WTC11 (cell line): Measurements from ENCODE around the gene ARMC9. TPM values are rescaled to one million over a fixed set of nuclear protein-coding genes. Genes with fewer than 3 reads are reported as not detected.
"Not testable (repeated sequence)": the region's sequence is repeated elsewhere in the genome, so short reads cannot be mapped to it uniquely, and the experiment has no call there.

Experiments used
- ATAC-seq: fragments of 200-7000 bp; cut with Tn5 transposase; 2 replicates; pipeline ENCODE4 v1.10.0; 2021; ENCODE audit warnings: mild to moderate bottlenecking, moderate library complexity
- CTCF ChIA-PET: fragments of 300-600 bp; sonication (Branson Sonifier 250); formaldehyde crosslinking; loops from one replicate; lab custom pipeline; 2021; ENCODE audit warnings: antibody characterized with exemption; lab: Charles Lee
- POLR2A ChIA-PET: fragments of 350-600 bp; sonication (Branson Sonifier 250); formaldehyde crosslinking; loops from one replicate; lab custom pipeline; 2021; ENCODE audit warnings: antibody characterized with exemption; lab: Charles Lee
- DNase-seq: peaks from one replicate; pipeline ENCODE4 v3.0.0; 2021; ENCODE audit warnings: low spot score
- H3K27ac Mint-ChIP-seq: 2 replicates; pipeline ENCODE4 v1.8.0; 2021; ENCODE audit warnings: mixed read lengths
- H3K27me3 Mint-ChIP-seq: 2 replicates; pipeline ENCODE4 v1.8.0; 2021; ENCODE audit warnings: low read depth, mild to moderate bottlenecking, moderate library complexity, mixed read lengths
- H3K36me3 Mint-ChIP-seq: 2 replicates; pipeline ENCODE4 v1.8.0; 2021; ENCODE audit warnings: mixed read lengths
- H3K4me1 Mint-ChIP-seq: 2 replicates; pipeline ENCODE4 v1.8.0; 2022; ENCODE audit warnings: mixed read lengths
- H3K4me3 Mint-ChIP-seq: 2 replicates; pipeline ENCODE4 v1.8.0; 2021; ENCODE audit warnings: mild to moderate bottlenecking, moderate library complexity, mixed read lengths
- H3K9me3 Mint-ChIP-seq: 2 replicates; pipeline ENCODE4 v1.8.0; 2021; ENCODE audit warnings: mixed read lengths
- ATF1 ChIP-seq: sonication (generic); formaldehyde crosslinking; IDR thresholded peaks from 2 replicates; pipeline ENCODE4 v1.8.1; 2023; ENCODE audit warnings: mild to moderate bottlenecking, moderate library complexity, missing genetic modification reagents
- MXD4 ChIP-seq: fragments of 250-450 bp; sonication (Bioruptor Pico); IDR thresholded peaks from 2 replicates; pipeline ENCODE4 v1.8.0; 2021; ENCODE audit warnings: mild to moderate bottlenecking, moderate library complexity, borderline replicate concordance
- RELA ChIP-seq: sonication (generic); formaldehyde crosslinking; IDR thresholded peaks from 2 replicates; pipeline ENCODE4 v1.8.1; 2022; ENCODE audit warnings: missing genetic modification reagents, mild to moderate bottlenecking, borderline replicate concordance
- RORB ChIP-seq: fragments of 250-450 bp; sonication (Bioruptor Pico); IDR thresholded peaks from 2 replicates; pipeline ENCODE4 v1.9.0; 2021; ENCODE audit warnings: mild to moderate bottlenecking
- ZNF219 ChIP-seq: sonication (generic); formaldehyde crosslinking; IDR thresholded peaks from 2 replicates; pipeline ENCODE4 v1.8.0; 2023; ENCODE audit warnings: missing genetic modification reagents, mild to moderate bottlenecking, borderline replicate concordance
- ZNF317 ChIP-seq: sonication (generic); formaldehyde crosslinking; IDR thresholded peaks from 2 replicates; pipeline ENCODE4 v1.8.1; 2023; ENCODE audit warnings: low read depth, mild to moderate bottlenecking, moderate library complexity, missing genetic modification reagents, borderline replicate concordance
- total RNA-seq: library from RNA; stranded (reverse); gene quantifications from 3 replicates; pipeline ENCODE4 v1.2.3, GENCODE V29; 2021
- TF ChIP-seq, protein P1 (sequence below): sonication (generic); formaldehyde crosslinking; IDR thresholded peaks from 2 replicates; pipeline ENCODE4 v1.8.1; 2023; ENCODE audit warnings: mild to moderate bottlenecking, missing genetic modification reagents
- TF ChIP-seq, protein P2 (sequence below): sonication (generic); formaldehyde crosslinking; IDR thresholded peaks from 2 replicates; pipeline ENCODE4 v1.8.1; 2023; ENCODE audit warnings: mild to moderate bottlenecking, missing genetic modification reagents, moderate library complexity
- TF ChIP-seq, protein P3 (sequence below): sonication (generic); formaldehyde crosslinking; IDR thresholded peaks from 2 replicates; pipeline ENCODE4 v1.8.1; 2022; ENCODE audit warnings: missing genetic modification reagents, borderline replicate concordance
- TF ChIP-seq, protein P4 (sequence below): sonication (generic); formaldehyde crosslinking; IDR thresholded peaks from 2 replicates; pipeline ENCODE4 v1.8.1; 2022; ENCODE audit warnings: low read depth, missing genetic modification reagents, borderline replicate concordance
- TF ChIP-seq, protein P5 (sequence below): sonication (generic); formaldehyde crosslinking; IDR thresholded peaks from 2 replicates; pipeline ENCODE4 v1.8.0; 2022; ENCODE audit warnings: mild to moderate bottlenecking, missing genetic modification reagents
- TF ChIP-seq, protein P6 (sequence below): sonication (generic); formaldehyde crosslinking; IDR thresholded peaks from 2 replicates; pipeline ENCODE4 v1.8.1; 2023; ENCODE audit warnings: mild to moderate bottlenecking, missing genetic modification reagents, borderline replicate concordance

Gene ARMC9
- total RNA-seq, 1 experiment from 2014 or later: 34.9 TPM

DNA sequence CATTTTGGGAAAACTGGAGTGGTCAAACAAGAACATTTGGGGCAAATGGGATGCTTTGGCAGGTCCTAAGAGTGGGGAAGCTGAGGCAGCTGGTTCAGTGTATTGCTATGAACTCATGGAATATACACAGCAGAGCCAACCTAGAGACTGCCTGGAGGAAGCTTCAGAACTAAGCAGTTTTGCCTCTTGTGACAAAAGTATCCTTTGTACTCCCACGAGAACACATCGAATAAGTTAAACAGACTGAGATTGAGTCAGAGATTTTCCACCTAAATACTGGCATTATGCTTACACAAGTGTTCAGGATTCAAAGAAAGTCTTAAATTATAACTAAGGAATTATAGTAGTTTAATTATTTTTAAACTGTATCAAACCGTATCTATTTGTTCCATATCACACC is 5.2 kb upstream of the ARMC9 start:
- ATAC-seq: no peak
- no peak for TF ChIP-seq RORB (CRISPR knock-in tag)
- TF ChIP-seq ATF1: no peak
- no peak for TF ChIP-seq ZNF317
- TF ChIP-seq ZNF219 (CRISPR knock-in tag): no peak
- TF ChIP-seq, protein P1, sequence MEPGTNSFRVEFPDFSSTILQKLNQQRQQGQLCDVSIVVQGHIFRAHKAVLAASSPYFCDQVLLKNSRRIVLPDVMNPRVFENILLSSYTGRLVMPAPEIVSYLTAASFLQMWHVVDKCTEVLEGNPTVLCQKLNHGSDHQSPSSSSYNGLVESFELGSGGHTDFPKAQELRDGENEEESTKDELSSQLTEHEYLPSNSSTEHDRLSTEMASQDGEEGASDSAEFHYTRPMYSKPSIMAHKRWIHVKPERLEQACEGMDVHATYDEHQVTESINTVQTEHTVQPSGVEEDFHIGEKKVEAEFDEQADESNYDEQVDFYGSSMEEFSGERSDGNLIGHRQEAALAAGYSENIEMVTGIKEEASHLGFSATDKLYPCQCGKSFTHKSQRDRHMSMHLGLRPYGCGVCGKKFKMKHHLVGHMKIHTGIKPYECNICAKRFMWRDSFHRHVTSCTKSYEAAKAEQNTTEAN (CRISPR knock-in tag): no peak
- H3K36me3 Mint-ChIP-seq: peaks cover 3% of the 10 kb centered on the region
- H3K27ac Mint-ChIP-seq: no peak overlapping the region
- peaks cover 8% of the 10 kb centered on the region for H3K9me3 Mint-ChIP-seq
- CTCF ChIA-PET: interaction anchor here (0.7 to 2.0 kb wide), 5 partner anchors 13 to 315 kb away, joined by 3 to 22 read pairs (median 5); no protein-coding TSS in a partner anchor
- POLR2A ChIA-PET: no interaction called here
- H3K4me1 Mint-ChIP-seq: peaks cover 35% of the 10 kb centered on the region
- DNase-seq: no peak
- no peak overlapping the region for H3K4me3 Mint-ChIP-seq
- no peaks in the 10 kb centered on the region; the same call in 1 of the 2 replicates for H3K27me3 Mint-ChIP-seq

DNA sequence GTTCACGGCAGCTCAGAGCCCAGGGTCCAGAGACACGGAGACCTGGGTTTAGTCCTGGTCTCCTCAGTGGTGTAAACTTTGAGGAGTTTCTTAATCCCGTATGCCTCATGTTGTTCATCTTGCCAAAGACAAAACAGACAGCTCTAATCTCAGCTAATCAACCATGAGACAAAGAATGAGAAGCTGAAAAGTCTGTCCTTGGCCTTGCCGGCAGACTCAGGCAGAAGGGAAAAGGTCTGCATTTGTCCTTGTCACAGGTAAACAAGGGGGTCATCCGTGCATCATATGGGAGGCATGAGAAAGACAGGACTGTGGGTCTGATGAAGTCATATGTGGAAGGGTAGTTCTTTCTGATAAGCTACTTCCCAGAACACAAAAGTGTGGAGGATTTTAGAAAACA is 1.8 kb upstream of the ARMC9 start:
- H3K9me3 Mint-ChIP-seq: peaks cover 10% of the 10 kb centered on the region
- ATAC-seq: no peak
- TF ChIP-seq, protein P2, sequence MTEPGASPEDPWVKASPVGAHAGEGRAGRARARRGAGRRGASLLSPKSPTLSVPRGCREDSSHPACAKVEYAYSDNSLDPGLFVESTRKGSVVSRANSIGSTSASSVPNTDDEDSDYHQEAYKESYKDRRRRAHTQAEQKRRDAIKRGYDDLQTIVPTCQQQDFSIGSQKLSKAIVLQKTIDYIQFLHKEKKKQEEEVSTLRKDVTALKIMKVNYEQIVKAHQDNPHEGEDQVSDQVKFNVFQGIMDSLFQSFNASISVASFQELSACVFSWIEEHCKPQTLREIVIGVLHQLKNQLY (CRISPR knock-in tag): no peak
- TF ChIP-seq, protein P3, sequence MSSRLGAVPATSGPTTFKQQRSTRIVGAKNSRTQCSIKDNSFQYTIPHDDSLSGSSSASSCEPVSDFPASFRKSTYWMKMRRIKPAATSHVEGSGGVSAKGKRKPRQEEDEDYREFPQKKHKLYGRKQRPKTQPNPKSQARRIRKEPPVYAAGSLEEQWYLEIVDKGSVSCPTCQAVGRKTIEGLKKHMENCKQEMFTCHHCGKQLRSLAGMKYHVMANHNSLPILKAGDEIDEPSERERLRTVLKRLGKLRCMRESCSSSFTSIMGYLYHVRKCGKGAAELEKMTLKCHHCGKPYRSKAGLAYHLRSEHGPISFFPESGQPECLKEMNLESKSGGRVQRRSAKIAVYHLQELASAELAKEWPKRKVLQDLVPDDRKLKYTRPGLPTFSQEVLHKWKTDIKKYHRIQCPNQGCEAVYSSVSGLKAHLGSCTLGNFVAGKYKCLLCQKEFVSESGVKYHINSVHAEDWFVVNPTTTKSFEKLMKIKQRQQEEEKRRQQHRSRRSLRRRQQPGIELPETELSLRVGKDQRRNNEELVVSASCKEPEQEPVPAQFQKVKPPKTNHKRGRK (CRISPR knock-in tag): no peak
- TF ChIP-seq, protein P4, sequence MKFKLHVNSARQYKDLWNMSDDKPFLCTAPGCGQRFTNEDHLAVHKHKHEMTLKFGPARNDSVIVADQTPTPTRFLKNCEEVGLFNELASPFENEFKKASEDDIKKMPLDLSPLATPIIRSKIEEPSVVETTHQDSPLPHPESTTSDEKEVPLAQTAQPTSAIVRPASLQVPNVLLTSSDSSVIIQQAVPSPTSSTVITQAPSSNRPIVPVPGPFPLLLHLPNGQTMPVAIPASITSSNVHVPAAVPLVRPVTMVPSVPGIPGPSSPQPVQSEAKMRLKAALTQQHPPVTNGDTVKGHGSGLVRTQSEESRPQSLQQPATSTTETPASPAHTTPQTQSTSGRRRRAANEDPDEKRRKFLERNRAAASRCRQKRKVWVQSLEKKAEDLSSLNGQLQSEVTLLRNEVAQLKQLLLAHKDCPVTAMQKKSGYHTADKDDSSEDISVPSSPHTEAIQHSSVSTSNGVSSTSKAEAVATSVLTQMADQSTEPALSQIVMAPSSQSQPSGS (CRISPR knock-in tag): no peak
- TF ChIP-seq RELA (no peak), MXD4 (CRISPR knock-in tag) (no peak)
- TF ChIP-seq, protein P5, sequence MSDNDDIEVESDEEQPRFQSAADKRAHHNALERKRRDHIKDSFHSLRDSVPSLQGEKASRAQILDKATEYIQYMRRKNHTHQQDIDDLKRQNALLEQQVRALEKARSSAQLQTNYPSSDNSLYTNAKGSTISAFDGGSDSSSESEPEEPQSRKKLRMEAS (CRISPR knock-in tag): no peak
- TF ChIP-seq, protein P6, sequence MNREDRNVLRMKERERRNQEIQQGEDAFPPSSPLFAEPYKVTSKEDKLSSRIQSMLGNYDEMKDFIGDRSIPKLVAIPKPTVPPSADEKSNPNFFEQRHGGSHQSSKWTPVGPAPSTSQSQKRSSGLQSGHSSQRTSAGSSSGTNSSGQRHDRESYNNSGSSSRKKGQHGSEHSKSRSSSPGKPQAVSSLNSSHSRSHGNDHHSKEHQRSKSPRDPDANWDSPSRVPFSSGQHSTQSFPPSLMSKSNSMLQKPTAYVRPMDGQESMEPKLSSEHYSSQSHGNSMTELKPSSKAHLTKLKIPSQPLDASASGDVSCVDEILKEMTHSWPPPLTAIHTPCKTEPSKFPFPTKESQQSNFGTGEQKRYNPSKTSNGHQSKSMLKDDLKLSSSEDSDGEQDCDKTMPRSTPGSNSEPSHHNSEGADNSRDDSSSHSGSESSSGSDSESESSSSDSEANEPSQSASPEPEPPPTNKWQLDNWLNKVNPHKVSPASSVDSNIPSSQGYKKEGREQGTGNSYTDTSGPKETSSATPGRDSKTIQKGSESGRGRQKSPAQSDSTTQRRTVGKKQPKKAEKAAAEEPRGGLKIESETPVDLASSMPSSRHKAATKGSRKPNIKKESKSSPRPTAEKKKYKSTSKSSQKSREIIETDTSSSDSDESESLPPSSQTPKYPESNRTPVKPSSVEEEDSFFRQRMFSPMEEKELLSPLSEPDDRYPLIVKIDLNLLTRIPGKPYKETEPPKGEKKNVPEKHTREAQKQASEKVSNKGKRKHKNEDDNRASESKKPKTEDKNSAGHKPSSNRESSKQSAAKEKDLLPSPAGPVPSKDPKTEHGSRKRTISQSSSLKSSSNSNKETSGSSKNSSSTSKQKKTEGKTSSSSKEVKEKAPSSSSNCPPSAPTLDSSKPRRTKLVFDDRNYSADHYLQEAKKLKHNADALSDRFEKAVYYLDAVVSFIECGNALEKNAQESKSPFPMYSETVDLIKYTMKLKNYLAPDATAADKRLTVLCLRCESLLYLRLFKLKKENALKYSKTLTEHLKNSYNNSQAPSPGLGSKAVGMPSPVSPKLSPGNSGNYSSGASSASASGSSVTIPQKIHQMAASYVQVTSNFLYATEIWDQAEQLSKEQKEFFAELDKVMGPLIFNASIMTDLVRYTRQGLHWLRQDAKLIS (CRISPR knock-in tag): no peak
- TF ChIP-seq, all 79 proteins: peak for 0
- no peaks in the 10 kb centered on the region; the same call in 1 of the 2 replicates for H3K27me3 Mint-ChIP-seq
- DNase-seq: no peak
- CTCF ChIA-PET: no interaction called here
- peaks cover 6% of the 10 kb centered on the region for H3K36me3 Mint-ChIP-seq
- H3K4me3 Mint-ChIP-seq: peak overlapping the region; percentile 28; the same call in 1 of the 2 replicates
- no peak overlapping the region for H3K27ac Mint-ChIP-seq
- H3K4me1 Mint-ChIP-seq: peaks cover 28% of the 10 kb centered on the region
- POLR2A ChIA-PET: no interaction called here

DNA sequence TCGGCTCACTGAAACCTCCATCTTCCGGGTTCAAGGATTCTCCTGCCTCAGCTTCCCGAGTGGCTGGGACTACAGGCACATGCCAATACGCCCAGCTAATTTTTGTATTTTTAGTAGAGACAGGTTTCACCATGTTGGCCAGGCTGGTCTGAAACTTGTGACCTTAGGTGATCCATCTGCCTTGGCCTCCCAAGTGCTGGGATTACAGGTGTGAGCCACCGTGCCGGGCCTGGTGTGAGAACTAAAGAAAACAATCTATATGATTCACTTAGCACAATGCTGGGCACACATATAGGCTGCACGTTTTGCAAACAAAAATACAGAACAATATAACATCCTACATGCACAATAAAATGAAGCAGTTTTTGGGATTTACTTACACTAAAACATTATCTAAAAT is 1.2 kb upstream of the ARMC9 start:
- H3K36me3 Mint-ChIP-seq, DNase-seq, H3K27me3 Mint-ChIP-seq, POLR2A ChIA-PET, ATAC-seq, H3K27ac Mint-ChIP-seq, CTCF ChIA-PET: not testable (repeated sequence)
- H3K4me1 Mint-ChIP-seq: peaks cover 23% of the 10 kb centered on the region
- H3K9me3 Mint-ChIP-seq: peaks cover 11% of the 10 kb centered on the region
- peak overlapping the region; percentile 97 for H3K4me3 Mint-ChIP-seq
